GM18526 (cell line): ENCODE data around the gene RSRC1.

Source experiments
- POLR2A ChIP-seq: IDR thresholded peaks from 3 replicates; pipeline ENCODE4 v1.6.1; 2011; ENCODE audit not compliant: insufficient read length; ENCODE audit errors: extremely low read depth

RSRC1 gene

DNA sequence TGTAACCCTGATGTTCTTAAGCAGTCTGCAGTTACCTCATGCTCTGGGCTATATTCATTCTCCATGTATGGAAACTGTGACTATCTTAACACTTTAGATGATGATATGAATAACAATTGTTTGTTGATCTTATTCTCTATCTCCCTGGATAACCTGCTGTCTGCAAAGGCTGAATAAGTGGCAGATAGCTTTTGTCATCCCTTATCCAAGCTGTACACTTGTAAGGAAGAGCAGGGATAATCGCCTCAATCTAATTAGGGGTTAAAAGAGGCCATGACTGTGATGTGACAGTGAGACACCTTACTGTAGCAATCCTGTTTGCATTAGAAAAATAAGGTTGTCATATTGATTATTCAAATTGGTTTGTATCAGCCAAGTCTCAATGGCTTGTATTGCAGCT is 123.9 kb downstream of the RSRC1 start:
- no peak for TF ChIP-seq POLR2A

- no peak for TF ChIP-seq POLR2A
Observed at GRCh38 chr3:158244274-158244673, 134.4 kb downstream of the RSRC1 start.

- TF ChIP-seq POLR2A = no peak
Observed at GRCh38 chr3:158247288-158247687, 137.4 kb downstream of the RSRC1 start.

- no peak for TF ChIP-seq POLR2A
Observed at GRCh38 chr3:158248261-158248660, 138.4 kb downstream of the RSRC1 start.

DNA sequence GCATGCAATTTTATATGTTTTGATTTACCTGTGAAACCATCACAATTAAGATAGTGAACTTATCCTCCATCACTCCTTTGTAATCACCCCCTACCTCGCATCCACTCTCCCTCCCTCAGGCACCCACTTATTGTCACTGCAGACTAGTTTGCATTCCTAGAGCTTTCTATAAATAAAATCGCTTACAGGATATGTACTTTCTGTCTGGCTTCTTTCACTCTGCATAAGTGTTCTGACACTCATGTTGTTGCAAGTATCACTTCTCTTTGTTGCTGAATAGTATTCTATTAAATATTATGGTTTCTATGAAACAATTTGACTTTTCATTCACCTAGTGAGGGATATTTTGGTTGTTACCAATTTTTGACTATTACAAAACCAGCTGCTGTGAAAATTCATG is 139.3 kb downstream of the RSRC1 start:
- TF ChIP-seq POLR2A = no peak

DNA sequence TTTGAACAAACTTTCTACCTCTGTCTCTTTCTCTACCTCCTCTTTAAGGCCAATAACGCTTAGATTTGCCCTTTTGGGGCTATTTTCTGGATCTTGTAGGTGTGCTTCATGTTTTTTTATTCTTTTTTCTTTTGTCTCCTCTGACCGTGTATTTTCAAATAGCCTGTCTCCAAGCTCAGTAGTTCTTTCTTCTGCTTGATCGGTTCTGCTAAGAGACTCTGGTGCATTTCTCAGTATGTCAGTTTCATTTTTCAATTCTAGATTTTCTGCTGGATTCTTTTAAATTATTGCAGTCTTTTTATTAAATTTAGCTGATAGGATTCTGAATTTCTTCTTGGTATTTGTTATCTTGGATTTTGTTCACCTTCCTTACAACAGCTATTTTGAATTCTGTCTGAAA is 148.7 kb downstream of the RSRC1 start:
- no peak for TF ChIP-seq POLR2A

- TF ChIP-seq POLR2A = no peak
Observed at GRCh38 chr3:158260392-158260791, 150.5 kb downstream of the RSRC1 start.

- TF ChIP-seq POLR2A = no peak
Observed at GRCh38 chr3:158261371-158261991, 151.6 kb downstream of the RSRC1 start.

DNA sequence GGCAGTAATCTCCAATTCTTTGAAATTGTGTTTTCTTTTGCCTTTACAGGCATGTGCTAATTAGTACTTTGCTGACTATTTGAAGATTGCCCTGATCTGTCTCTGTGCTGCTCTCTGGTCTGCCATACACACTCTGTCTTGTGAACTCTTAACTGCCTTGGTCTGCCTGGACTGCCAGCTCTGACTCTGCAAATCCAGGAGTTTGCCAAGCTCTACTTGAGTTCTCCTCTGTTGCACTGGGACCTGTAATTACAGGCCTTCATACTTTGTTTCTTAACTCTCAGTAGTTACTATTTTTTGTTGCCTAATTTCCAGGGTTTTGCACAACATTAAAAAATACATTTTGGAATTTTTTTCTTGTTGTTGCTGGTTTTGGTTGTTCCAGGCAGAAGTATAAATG is 155.0 kb downstream of the RSRC1 start:
- no peak for TF ChIP-seq POLR2A

- TF ChIP-seq POLR2A = no peak
Observed at GRCh38 chr3:158267015-158267414, 157.1 kb downstream of the RSRC1 start.

DNA sequence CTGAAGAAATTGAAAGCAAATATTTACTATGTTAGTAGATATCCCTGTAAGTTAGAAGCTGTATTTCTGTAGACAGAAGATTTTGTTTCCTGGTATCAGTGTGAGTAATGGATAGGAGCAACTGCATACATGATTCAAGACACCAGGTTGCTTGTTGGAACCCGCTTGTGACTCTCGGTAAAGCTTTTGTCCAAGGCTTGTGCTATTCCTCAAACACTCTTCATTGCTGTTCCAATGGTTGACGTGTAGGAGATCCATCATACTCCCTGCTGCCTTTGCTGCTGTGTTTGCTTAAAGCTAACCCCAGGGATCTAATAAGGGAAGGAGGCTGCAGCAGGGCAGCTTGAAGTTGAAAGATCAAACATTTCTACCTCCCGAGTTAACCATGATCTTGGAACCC is 160.1 kb downstream of the RSRC1 start:
- no peak for TF ChIP-seq POLR2A

DNA sequence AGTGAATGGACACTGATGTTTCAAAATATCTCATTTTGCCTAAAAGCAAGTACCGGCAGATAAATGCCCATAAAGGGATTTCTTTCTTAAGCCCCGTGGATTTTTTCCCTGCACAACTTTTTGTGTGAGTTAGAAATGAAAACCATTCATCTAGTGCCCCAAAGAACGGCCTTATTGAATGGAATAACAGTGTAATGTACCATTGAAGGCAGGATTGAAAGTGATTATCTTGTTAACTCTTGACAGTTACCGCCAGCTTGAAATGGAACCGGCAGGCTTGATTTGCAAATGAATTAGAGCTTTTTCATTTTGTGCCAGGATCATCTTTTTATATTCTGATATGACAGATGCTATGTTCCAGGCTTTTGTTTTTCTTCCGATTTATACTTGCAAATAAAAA is 162.2 kb downstream of the RSRC1 start:
- no peak for TF ChIP-seq POLR2A

DNA sequence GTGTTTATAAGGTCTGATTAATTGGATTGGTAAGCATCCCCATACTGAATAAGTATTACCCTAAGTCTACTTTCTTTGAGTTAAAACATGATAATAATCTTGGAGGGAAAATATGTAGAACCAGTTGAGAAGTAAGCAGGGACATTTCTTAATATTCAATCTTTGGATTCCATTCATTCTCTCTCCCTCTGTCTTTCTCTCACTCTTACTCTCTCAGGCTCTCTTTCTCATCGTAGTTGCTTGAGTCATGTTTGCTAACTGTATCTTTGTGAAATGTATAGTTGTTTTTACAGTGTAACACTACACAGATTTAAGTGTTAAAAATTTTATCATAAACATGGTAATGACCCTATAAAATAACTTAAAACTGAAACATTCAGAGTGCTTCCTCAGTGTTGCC is 163.8 kb downstream of the RSRC1 start:
- no peak for TF ChIP-seq POLR2A

GRCh38 chr3:158278187-158278586 is 168.3 kb downstream of the RSRC1 start:
- no peak for TF ChIP-seq POLR2A

DNA sequence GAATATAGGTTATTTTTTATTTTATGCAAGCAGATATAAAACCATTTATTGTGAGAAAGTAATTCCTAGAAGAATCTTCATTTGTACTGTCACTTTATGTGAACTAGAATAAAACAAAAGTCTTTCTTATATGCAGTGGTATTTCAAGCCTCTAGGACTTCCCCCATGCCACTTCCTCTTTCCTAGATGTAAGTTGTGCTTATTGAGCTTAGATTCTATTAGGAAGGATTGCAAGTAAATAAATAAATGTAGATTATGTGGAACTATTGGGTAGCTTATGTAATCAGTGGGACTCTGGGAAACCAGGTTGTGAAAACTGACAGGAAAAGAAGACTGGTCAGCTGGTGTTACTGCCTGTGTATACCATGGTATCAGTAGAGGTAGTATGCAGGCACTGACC is 169.7 kb downstream of the RSRC1 start:
- TF ChIP-seq POLR2A = no peak

- no peak for TF ChIP-seq POLR2A
Observed at GRCh38 chr3:158295771-158296170, 185.9 kb downstream of the RSRC1 start.

DNA sequence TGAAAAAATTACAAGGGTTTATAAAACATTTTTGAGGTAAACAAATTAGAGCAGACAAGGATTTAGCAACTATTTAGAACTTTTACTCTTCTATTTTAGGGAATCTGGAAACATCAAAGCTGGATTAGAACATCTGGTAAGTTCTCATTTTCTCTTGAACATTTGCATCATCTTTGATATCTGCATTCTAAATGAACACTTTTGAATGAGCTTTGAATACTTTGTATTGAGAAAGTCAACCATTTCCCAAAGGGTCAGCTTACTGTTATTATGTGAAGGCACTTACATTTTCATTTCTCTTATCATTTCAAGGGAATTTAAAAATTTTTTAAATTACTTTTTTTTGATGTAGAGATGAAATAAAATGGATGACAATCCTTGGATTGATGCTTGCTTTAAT is 188.1 kb downstream of the RSRC1 start:
- no peak for TF ChIP-seq POLR2A
